WTC11 (cell line): ENCODE measurements around the gene CLASP2. TPM values are rescaled to one million over a fixed set of nuclear protein-coding genes. Genes with fewer than 3 reads are reported as not detected.

Experiments used
- ATAC-seq: fragments of 200-7000 bp; cut with Tn5 transposase; 2 replicates; pipeline ENCODE4 v1.10.0; 2021; ENCODE audit warnings: mild to moderate bottlenecking, moderate library complexity
- CTCF ChIA-PET: fragments of 300-600 bp; sonication (Branson Sonifier 250); formaldehyde crosslinking; loops from one replicate; lab custom pipeline; 2021; ENCODE audit warnings: antibody characterized with exemption; lab: Charles Lee
- POLR2A ChIA-PET: fragments of 350-600 bp; sonication (Branson Sonifier 250); formaldehyde crosslinking; loops from one replicate; lab custom pipeline; 2021; ENCODE audit warnings: antibody characterized with exemption; lab: Charles Lee
- DNase-seq: peaks from one replicate; pipeline ENCODE4 v3.0.0; 2021; ENCODE audit warnings: low spot score
- H3K27ac Mint-ChIP-seq: 2 replicates; pipeline ENCODE4 v1.8.0; 2021; ENCODE audit warnings: mixed read lengths
- H3K27me3 Mint-ChIP-seq: 2 replicates; pipeline ENCODE4 v1.8.0; 2021; ENCODE audit warnings: low read depth, mild to moderate bottlenecking, moderate library complexity, mixed read lengths
- H3K36me3 Mint-ChIP-seq: 2 replicates; pipeline ENCODE4 v1.8.0; 2021; ENCODE audit warnings: mixed read lengths
- H3K4me1 Mint-ChIP-seq: 2 replicates; pipeline ENCODE4 v1.8.0; 2022; ENCODE audit warnings: mixed read lengths
- H3K4me3 Mint-ChIP-seq: 2 replicates; pipeline ENCODE4 v1.8.0; 2021; ENCODE audit warnings: mild to moderate bottlenecking, moderate library complexity, mixed read lengths
- H3K9me3 Mint-ChIP-seq: 2 replicates; pipeline ENCODE4 v1.8.0; 2021; ENCODE audit warnings: mixed read lengths
- ATF3 ChIP-seq: sonication (generic); formaldehyde crosslinking; conservative IDR thresholded peaks from 2 replicates; pipeline ENCODE4 v1.8.1; 2022; ENCODE audit warnings: mild to moderate bottlenecking, missing genetic modification reagents
- ATF6 ChIP-seq: sonication (generic); formaldehyde crosslinking; IDR thresholded peaks from 2 replicates; pipeline ENCODE4 v1.8.1; 2023; ENCODE audit warnings: mild to moderate bottlenecking, missing genetic modification reagents
- CREB1 ChIP-seq: sonication (generic); formaldehyde crosslinking; IDR thresholded peaks from 2 replicates; pipeline ENCODE4 v1.8.0; 2023; ENCODE audit warnings: mild to moderate bottlenecking, missing genetic modification reagents
- CREM ChIP-seq: sonication (generic); formaldehyde crosslinking; IDR thresholded peaks from 2 replicates; pipeline ENCODE4 v1.8.1; 2022; ENCODE audit warnings: mild to moderate bottlenecking, missing genetic modification reagents, moderate library complexity
- E2F1 ChIP-seq: sonication (generic); formaldehyde crosslinking; IDR thresholded peaks from 2 replicates; pipeline ENCODE4 v1.8.0; 2022; ENCODE audit warnings: mild to moderate bottlenecking, missing genetic modification reagents
- E2F4 ChIP-seq: sonication (generic); formaldehyde crosslinking; IDR thresholded peaks from 2 replicates; pipeline ENCODE4 v1.8.1; 2022; ENCODE audit warnings: low read depth, mild to moderate bottlenecking, moderate library complexity, missing genetic modification reagents, borderline replicate concordance
- EMX1 ChIP-seq: fragments of 250-450 bp; sonication (Bioruptor Pico); IDR thresholded peaks from 2 replicates; pipeline ENCODE4 v1.8.0; 2021; ENCODE audit warnings: mild to moderate bottlenecking
- ETV6 ChIP-seq: sonication (generic); formaldehyde crosslinking; IDR thresholded peaks from 2 replicates; pipeline ENCODE4 v1.8.1; 2022; ENCODE audit warnings: mild to moderate bottlenecking, missing genetic modification reagents
- FOXK1 ChIP-seq: sonication (generic); formaldehyde crosslinking; IDR thresholded peaks from 2 replicates; pipeline ENCODE4 v1.8.0; 2022; ENCODE audit warnings: mild to moderate bottlenecking, moderate library complexity, missing genetic modification reagents
- GTF2I ChIP-seq: fragments of 250-450 bp; sonication (Bioruptor Pico); conservative IDR thresholded peaks from 2 replicates; pipeline ENCODE4 v1.4.0; 2021; ENCODE audit warnings: mild to moderate bottlenecking
- IRF2 ChIP-seq: sonication (generic); formaldehyde crosslinking; IDR thresholded peaks from 2 replicates; pipeline ENCODE4 v1.8.0; 2022; ENCODE audit warnings: low read depth, missing genetic modification reagents, borderline replicate concordance
- JUN ChIP-seq: sonication (generic); formaldehyde crosslinking; IDR thresholded peaks from 2 replicates; pipeline ENCODE4 v1.8.0; 2023; ENCODE audit warnings: mild to moderate bottlenecking, missing genetic modification reagents
- NFYB ChIP-seq: sonication (generic); formaldehyde crosslinking; conservative IDR thresholded peaks from 2 replicates; pipeline ENCODE4 v1.8.0; 2022; ENCODE audit warnings: low read depth, missing genetic modification reagents
- RELA ChIP-seq: sonication (generic); formaldehyde crosslinking; IDR thresholded peaks from 2 replicates; pipeline ENCODE4 v1.8.1; 2022; ENCODE audit warnings: missing genetic modification reagents, mild to moderate bottlenecking, borderline replicate concordance
- RORB ChIP-seq: fragments of 250-450 bp; sonication (Bioruptor Pico); IDR thresholded peaks from 2 replicates; pipeline ENCODE4 v1.9.0; 2021; ENCODE audit warnings: mild to moderate bottlenecking
- TCF7 ChIP-seq: sonication (generic); formaldehyde crosslinking; IDR thresholded peaks from 2 replicates; pipeline ENCODE4 v1.8.0; 2022; ENCODE audit warnings: mild to moderate bottlenecking, low read depth, missing genetic modification reagents, moderate library complexity
- USF2 ChIP-seq: sonication (generic); formaldehyde crosslinking; IDR thresholded peaks from 2 replicates; pipeline ENCODE4 v1.8.1; 2023; ENCODE audit warnings: mild to moderate bottlenecking, missing genetic modification reagents, moderate library complexity
- ZBTB21 ChIP-seq: sonication (generic); formaldehyde crosslinking; IDR thresholded peaks from 2 replicates; pipeline ENCODE4 v1.8.1; 2023; ENCODE audit warnings: mild to moderate bottlenecking, missing genetic modification reagents, borderline replicate concordance
- ZNF219 ChIP-seq: sonication (generic); formaldehyde crosslinking; IDR thresholded peaks from 2 replicates; pipeline ENCODE4 v1.8.0; 2023; ENCODE audit warnings: missing genetic modification reagents, mild to moderate bottlenecking, borderline replicate concordance
- ZNF263 ChIP-seq: sonication (generic); formaldehyde crosslinking; IDR thresholded peaks from 2 replicates; pipeline ENCODE4 v1.8.1; 2022; ENCODE audit warnings: low read depth, mild to moderate bottlenecking, moderate library complexity, missing genetic modification reagents
- ZNF317 ChIP-seq: sonication (generic); formaldehyde crosslinking; IDR thresholded peaks from 2 replicates; pipeline ENCODE4 v1.8.1; 2023; ENCODE audit warnings: low read depth, mild to moderate bottlenecking, moderate library complexity, missing genetic modification reagents, borderline replicate concordance
- total RNA-seq: library from RNA; stranded (reverse); gene quantifications from 3 replicates; pipeline ENCODE4 v1.2.3, GENCODE V29; 2021
- TF ChIP-seq, protein P1 (sequence below): sonication (generic); formaldehyde crosslinking; IDR thresholded peaks from 2 replicates; pipeline ENCODE4 v1.8.0; 2023; ENCODE audit warnings: missing genetic modification reagents
- TF ChIP-seq, protein P2 (sequence below): fragments of 250-450 bp; sonication (Bioruptor Pico); IDR thresholded peaks from 2 replicates; pipeline ENCODE4 v1.9.0; 2021; ENCODE audit warnings: mild to moderate bottlenecking

CLASP2 gene
- total RNA-seq, 1 experiment from 2014 or later: 56.7 TPM

DNA sequence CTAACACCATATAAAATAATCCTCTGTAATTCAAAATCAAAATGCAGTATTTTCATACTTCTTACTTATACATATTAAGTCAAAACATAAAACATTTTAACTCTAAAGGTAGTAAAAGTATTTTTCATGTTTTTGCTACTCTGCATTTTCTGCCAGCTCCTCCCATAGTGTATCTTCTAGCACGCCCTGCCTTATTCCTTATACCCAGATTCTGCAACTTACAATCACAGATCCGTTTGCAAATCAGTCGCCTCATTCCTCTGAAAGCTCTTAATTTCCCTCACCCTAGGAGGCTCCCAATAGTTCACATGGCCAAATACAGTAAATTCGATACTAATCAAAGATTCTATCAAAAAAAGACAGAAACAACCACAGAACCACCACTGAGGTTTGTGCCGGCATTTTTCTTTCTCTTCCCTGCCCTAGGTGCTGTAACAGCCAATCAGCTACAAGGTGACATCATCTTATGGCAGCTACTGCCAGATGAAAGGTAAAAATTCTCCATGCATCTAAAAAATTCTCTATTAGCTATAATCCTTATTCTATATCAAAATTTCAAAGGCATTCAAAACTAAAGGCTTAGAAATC lies 72.9 kb downstream of the CLASP2 start:
- H3K27me3 Mint-ChIP-seq: no peaks in the 10 kb centered on the region
- H3K36me3 Mint-ChIP-seq: no peaks in the 10 kb centered on the region
- ATAC-seq (peak; percentile 85), DNase-seq (no peak)
- no peak for TF ChIP-seq ATF3 (CRISPR knock-in tag)
- no peak for TF ChIP-seq RELA
- no peak for TF ChIP-seq IRF2 (CRISPR knock-in tag)
- TF ChIP-seq RORB (CRISPR knock-in tag): no peak
- TF ChIP-seq, protein P1, sequence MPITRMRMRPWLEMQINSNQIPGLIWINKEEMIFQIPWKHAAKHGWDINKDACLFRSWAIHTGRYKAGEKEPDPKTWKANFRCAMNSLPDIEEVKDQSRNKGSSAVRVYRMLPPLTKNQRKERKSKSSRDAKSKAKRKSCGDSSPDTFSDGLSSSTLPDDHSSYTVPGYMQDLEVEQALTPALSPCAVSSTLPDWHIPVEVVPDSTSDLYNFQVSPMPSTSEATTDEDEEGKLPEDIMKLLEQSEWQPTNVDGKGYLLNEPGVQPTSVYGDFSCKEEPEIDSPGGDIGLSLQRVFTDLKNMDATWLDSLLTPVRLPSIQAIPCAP: no peak
- no peak for TF ChIP-seq ETV6 (CRISPR knock-in tag)
- no peak for TF ChIP-seq NFYB (CRISPR knock-in tag)
- TF ChIP-seq, protein P2, sequence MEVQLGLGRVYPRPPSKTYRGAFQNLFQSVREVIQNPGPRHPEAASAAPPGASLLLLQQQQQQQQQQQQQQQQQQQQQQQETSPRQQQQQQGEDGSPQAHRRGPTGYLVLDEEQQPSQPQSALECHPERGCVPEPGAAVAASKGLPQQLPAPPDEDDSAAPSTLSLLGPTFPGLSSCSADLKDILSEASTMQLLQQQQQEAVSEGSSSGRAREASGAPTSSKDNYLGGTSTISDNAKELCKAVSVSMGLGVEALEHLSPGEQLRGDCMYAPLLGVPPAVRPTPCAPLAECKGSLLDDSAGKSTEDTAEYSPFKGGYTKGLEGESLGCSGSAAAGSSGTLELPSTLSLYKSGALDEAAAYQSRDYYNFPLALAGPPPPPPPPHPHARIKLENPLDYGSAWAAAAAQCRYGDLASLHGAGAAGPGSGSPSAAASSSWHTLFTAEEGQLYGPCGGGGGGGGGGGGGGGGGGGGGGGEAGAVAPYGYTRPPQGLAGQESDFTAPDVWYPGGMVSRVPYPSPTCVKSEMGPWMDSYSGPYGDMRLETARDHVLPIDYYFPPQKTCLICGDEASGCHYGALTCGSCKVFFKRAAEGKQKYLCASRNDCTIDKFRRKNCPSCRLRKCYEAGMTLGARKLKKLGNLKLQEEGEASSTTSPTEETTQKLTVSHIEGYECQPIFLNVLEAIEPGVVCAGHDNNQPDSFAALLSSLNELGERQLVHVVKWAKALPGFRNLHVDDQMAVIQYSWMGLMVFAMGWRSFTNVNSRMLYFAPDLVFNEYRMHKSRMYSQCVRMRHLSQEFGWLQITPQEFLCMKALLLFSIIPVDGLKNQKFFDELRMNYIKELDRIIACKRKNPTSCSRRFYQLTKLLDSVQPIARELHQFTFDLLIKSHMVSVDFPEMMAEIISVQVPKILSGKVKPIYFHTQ (CRISPR knock-in tag): no peak
- no peak for TF ChIP-seq GTF2I
- no peak for TF ChIP-seq ATF6 (CRISPR knock-in tag)
- no peak for TF ChIP-seq USF2 (CRISPR knock-in tag)
- no peak for TF ChIP-seq JUN (CRISPR knock-in tag)
- H3K4me1 Mint-ChIP-seq: peaks cover 31% of the 10 kb centered on the region
- POLR2A ChIA-PET: interaction anchor here (0.6 to 1.3 kb wide), 4 partner anchors 14 to 499 kb away, joined by 3 to 5 read pairs (median 4); no protein-coding TSS in a partner anchor
- peak overlapping the region; percentile 57 for H3K4me3 Mint-ChIP-seq
- H3K9me3 Mint-ChIP-seq: no peaks in the 10 kb centered on the region
- CTCF ChIA-PET: interaction anchor here (0.8 to 2.2 kb wide), 3 partner anchors 20 to 142 kb away, joined by 3 to 17 read pairs (median 3); no protein-coding TSS in a partner anchor
- peak overlapping the region; percentile 77 for H3K27ac Mint-ChIP-seq

DNA sequence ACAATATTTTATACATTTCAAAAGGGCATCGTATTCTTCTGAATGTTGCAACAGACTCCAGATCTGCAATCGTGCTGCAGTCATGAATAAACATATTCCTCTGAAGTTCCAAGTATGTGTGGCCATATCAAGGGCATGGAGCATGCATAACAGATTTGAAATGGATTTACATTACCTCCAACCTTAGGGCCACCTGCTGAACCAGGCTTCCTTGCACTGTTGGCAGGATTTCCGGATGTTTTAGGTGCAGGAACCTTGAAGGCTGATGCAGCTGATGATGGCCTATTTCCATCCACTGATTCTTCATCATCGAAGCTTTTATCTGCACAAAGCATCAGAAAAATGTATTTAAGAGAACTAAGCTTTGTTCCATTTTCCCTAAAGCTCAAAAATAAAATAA lies 73.5 kb downstream of the CLASP2 start:
- CTCF ChIA-PET: interaction anchor here (1.0 to 2.2 kb wide), 2 partner anchors 20 to 142 kb away, joined by 3 to 17 read pairs; no protein-coding TSS in a partner anchor
- Mint-ChIP-seq H3K4me3 (no peak overlapping the region), H3K27me3 (no peaks in the 10 kb centered on the region), H3K4me1 (peaks cover 28% of the 10 kb centered on the region), H3K27ac (no peak overlapping the region), H3K36me3 (no peaks in the 10 kb centered on the region), H3K9me3 (no peaks in the 10 kb centered on the region)
- DNase-seq: no peak
- no peak for ATAC-seq
- POLR2A ChIA-PET: interaction anchor here (0.6 to 1.3 kb wide), 2 partner anchors 14 to 498 kb away, joined by 4 to 5 read pairs; no protein-coding TSS in a partner anchor
- TF ChIP-seq IRF2 (CRISPR knock-in tag) (no peak), E2F4 (CRISPR knock-in tag) (no peak), CREM (CRISPR knock-in tag) (no peak), ZBTB21 (CRISPR knock-in tag) (no peak), ZNF263 (CRISPR knock-in tag) (no peak), EMX1 (CRISPR knock-in tag) (no peak), ZNF317 (CRISPR knock-in tag) (no peak), ZNF219 (CRISPR knock-in tag) (no peak), CREB1 (CRISPR knock-in tag) (no peak), FOXK1 (CRISPR knock-in tag) (no peak), E2F1 (CRISPR knock-in tag) (no peak), TCF7 (CRISPR knock-in tag) (no peak)
- TF ChIP-seq, protein P1: no peak
